SK-N-SH (cell line): ENCODE data around the gene PHF21B. TPM values are rescaled to one million over a fixed set of nuclear protein-coding genes. Genes with fewer than 3 reads are reported as not detected.

ENCODE experiments used
- CTCF ChIA-PET: fragments of 300-600, 350-600 bp; formaldehyde crosslinking; extraction: SDS; loops from one replicate; lab custom pipeline; 2021; lab: Yijun Ruan, JAX
- POLR2A ChIA-PET: fragments of 350-600 bp; sonication (Branson Sonifier 250); formaldehyde crosslinking; extraction: SDS; loops from one replicate; lab custom pipeline; 2020; ENCODE audit warnings: antibody characterized with exemption, inconsistent platforms; lab: Yijun Ruan, JAX
- DNase-seq: peaks from one replicate; pipeline ENCODE4 v3.0.0; 2012
- H2AFZ ChIP-seq: fragments of 200-600 bp; sonication (generic); 2 replicates; pipeline ENCODE4 v1.8.1; 2016; ENCODE audit warnings: antibody characterized with exemption, mild to moderate bottlenecking, low read depth
- H3F3A ChIP-seq: fragments of 200-600 bp; sonication (generic); replicated peaks from 2 replicates; pipeline ENCODE3; 2016; ENCODE audit warnings: antibody characterized with exemption, mild to moderate bottlenecking; ENCODE audit not compliant: insufficient read depth
- H3K27ac ChIP-seq, 2 experiments: fragments of 200-500 bp in 1 of 2; fragments of 200-600 bp in 1 of 2; sonication (Bioruptor generic) in 1 of 2; sonication (generic), shearing (Covaris generic) in 1 of 2; 2 replicates each; pipeline versions ENCODE4 v1.5.1 to v1.6.1; 2014 to 2016; ENCODE audit warnings: low read depth in 2 of 2, inconsistent platforms in 1 of 2, low read length in 1 of 2, mild to moderate bottlenecking in 1 of 2, mixed read lengths in 1 of 2
- H3K27me3 ChIP-seq: fragments of 200-600 bp; sonication (generic), shearing (Covaris generic); 2 replicates; pipeline ENCODE4 v1.6.1; 2016; ENCODE audit warnings: mixed run types; ENCODE audit not compliant: insufficient read depth
- H3K36me3 ChIP-seq, 2 experiments: fragments of 200-500 bp in 1 of 2; fragments of 200-600 bp in 1 of 2; sonication (Bioruptor generic) in 1 of 2; sonication (generic) in 1 of 2; replicated peaks in 1 of 2; 2 replicates each; pipeline versions ENCODE3 to v1.5.1; 2014 to 2016; ENCODE audit warnings: low read length in 1 of 2, mild to moderate bottlenecking in 1 of 2; ENCODE audit not compliant: insufficient read depth in 2 of 2, control insufficient read depth in 1 of 2
- H3K4me1 ChIP-seq, 2 experiments: fragments of 200-500 bp in 1 of 2; fragments of 200-600 bp in 1 of 2; sonication (Bioruptor generic) in 1 of 2; sonication (generic), shearing (Covaris generic) in 1 of 2; 2 replicates each; pipeline versions ENCODE4 v1.5.1 to v1.6.1; 2014 to 2016; ENCODE audit warnings: low read depth in 1 of 2, low read length in 1 of 2, mixed run types in 1 of 2; ENCODE audit not compliant: insufficient read depth in 2 of 2, control insufficient read depth in 1 of 2
- H3K4me2 ChIP-seq: fragments of 200-600 bp; sonication (generic), shearing (Covaris generic); 2 replicates; pipeline ENCODE4 v1.6.1; 2017; ENCODE audit warnings: mixed run types
- H3K4me3 ChIP-seq, 2 experiments: fragments of 200-500 bp in 1 of 2; fragments of 200-600 bp in 1 of 2; sonication (Bioruptor generic) in 1 of 2; sonication (generic), shearing (Covaris generic) in 1 of 2; 2 replicates each; pipeline versions ENCODE4 v1.5.1 to v1.8.1; 2014 to 2016; ENCODE audit warnings: low read depth in 2 of 2, inconsistent platforms in 1 of 2, low read length in 1 of 2, mild to moderate bottlenecking in 1 of 2, mixed read lengths in 1 of 2, moderate library complexity in 1 of 2
- H3K79me2 ChIP-seq: fragments of 200-600 bp; sonication (generic); 2 replicates; pipeline ENCODE4 v1.8.1; 2017; ENCODE audit warnings: mild to moderate bottlenecking; ENCODE audit not compliant: insufficient read depth
- H3K9ac ChIP-seq: fragments of 200-600 bp; sonication (generic); 2 replicates; pipeline ENCODE4 v1.6.1; 2017; ENCODE audit warnings: mixed run types
- H3K9me2 ChIP-seq: fragments of 200-600 bp; sonication (generic); 2 replicates; pipeline ENCODE4 v1.6.1; 2017; ENCODE audit warnings: mixed run types
- H3K9me3 ChIP-seq: fragments of 200-600 bp; sonication (generic); 2 replicates; pipeline ENCODE4 v1.6.1; 2017; ENCODE audit warnings: mixed run types, mild to moderate bottlenecking, moderate library complexity
- H4K20me1 ChIP-seq: fragments of 200-600 bp; sonication (generic); 2 replicates; pipeline ENCODE4 v1.6.1; 2017; ENCODE audit warnings: mild to moderate bottlenecking, mixed run types; ENCODE audit not compliant: insufficient read depth
- CHD2 ChIP-seq: fragments of 150-350 bp; IDR thresholded peaks from 2 replicates; pipeline ENCODE4 v1.6.1; 2018; ENCODE audit warnings: low read length; ENCODE audit not compliant: partially characterized antibody
- ELF1 ChIP-seq: IDR thresholded peaks from 2 replicates; pipeline ENCODE4 v1.4.0; 2012
- EP300 ChIP-seq, 2 experiments: IDR thresholded peaks; 2 replicates each; pipeline versions ENCODE4 v1.4.0 to v1.6.1; 2012; ENCODE audit warnings: borderline replicate concordance in 1 of 2, low read depth in 1 of 2, low read length in 1 of 2
- FOSL2 ChIP-seq: IDR thresholded peaks from 2 replicates; pipeline ENCODE4 v1.4.0; 2012; ENCODE audit warnings: low read depth, mild to moderate bottlenecking, moderate library complexity, borderline replicate concordance
- JUND ChIP-seq: IDR thresholded peaks from 2 replicates; pipeline ENCODE4 v1.4.0; 2012
- MAX ChIP-seq: IDR thresholded peaks from 2 replicates; pipeline ENCODE4 v1.4.0; 2012; ENCODE audit warnings: low read depth
- MXI1 ChIP-seq: IDR thresholded peaks from 2 replicates; pipeline ENCODE4 v1.6.1; 2012; ENCODE audit warnings: mild to moderate bottlenecking, low read depth, low read length, improper control_type of control experiment
- NFIC ChIP-seq: IDR thresholded peaks from 2 replicates; pipeline ENCODE4 v1.4.0; 2012; ENCODE audit warnings: borderline replicate concordance
- NRF1 ChIP-seq: IDR thresholded peaks from 2 replicates; pipeline ENCODE4 v1.6.1; 2012; ENCODE audit warnings: low read depth, mild to moderate bottlenecking, low read length
- POLR2AphosphoS5 ChIP-seq: IDR thresholded peaks from 2 replicates; pipeline ENCODE4 v1.6.1; 2012; ENCODE audit warnings: low read depth, low read length
- RAD21 ChIP-seq: IDR thresholded peaks from 2 replicates; pipeline ENCODE4 v1.6.1; 2012; ENCODE audit warnings: mild to moderate bottlenecking, low read length
- RCOR1 ChIP-seq: fragments of 150-350 bp; IDR thresholded peaks from 2 replicates; pipeline ENCODE4 v1.6.1; 2017; ENCODE audit warnings: antibody characterized with exemption, low read length
- REST ChIP-seq: IDR thresholded peaks from 2 replicates; pipeline ENCODE4 v1.6.1; 2012; ENCODE audit warnings: mild to moderate bottlenecking, low read depth, low read length, moderate library complexity
- RXRA ChIP-seq: IDR thresholded peaks from 2 replicates; pipeline ENCODE4 v1.4.0; 2012; ENCODE audit warnings: low read depth, mild to moderate bottlenecking, borderline replicate concordance
- SIN3A ChIP-seq: IDR thresholded peaks from 2 replicates; pipeline ENCODE4 v1.6.1; 2012; ENCODE audit warnings: low read depth, mild to moderate bottlenecking, low read length, moderate library complexity, borderline replicate concordance
- SMC3 ChIP-seq: IDR thresholded peaks from 2 replicates; pipeline ENCODE4 v1.6.1; 2012; ENCODE audit warnings: low read depth, low read length, improper control_type of control experiment
- TEAD4 ChIP-seq: IDR thresholded peaks from 2 replicates; pipeline ENCODE4 v1.4.0; 2012; ENCODE audit warnings: mild to moderate bottlenecking, borderline replicate concordance; ENCODE audit not compliant: insufficient read depth
- YY1 ChIP-seq: IDR thresholded peaks from 2 replicates; pipeline ENCODE4 v1.4.0; 2012; ENCODE audit warnings: low read depth, mild to moderate bottlenecking
- ZBTB33 ChIP-seq: IDR thresholded peaks from 2 replicates; pipeline ENCODE4 v1.4.0; 2012; ENCODE audit warnings: low read depth, borderline replicate concordance
- WGBS: methylation state at CpG from one replicate; pipeline ENCODE4 v1.1.6; 2017; ENCODE audit warnings: low lambda C conversion rate; 5-methylcytosine and 5-hydroxymethylcytosine counted together
- polyA plus RNA-seq, 3 experiments: library from polyadenylated mRNA; depleted of rRNA; stranded (reverse); fragments of >200 nt; gene quantifications; 2 replicates each; pipeline ENCODE4 v1.2.3, GENCODE V29; 2012
- TF ChIP-seq, protein P1 (sequence below): IDR thresholded peaks from 2 replicates; pipeline ENCODE4; 2012

Gene PHF21B
- polyA plus RNA-seq, 1 of the 3 experiments (the other 2 are of a cell fraction): 0.76 TPM

DNA sequence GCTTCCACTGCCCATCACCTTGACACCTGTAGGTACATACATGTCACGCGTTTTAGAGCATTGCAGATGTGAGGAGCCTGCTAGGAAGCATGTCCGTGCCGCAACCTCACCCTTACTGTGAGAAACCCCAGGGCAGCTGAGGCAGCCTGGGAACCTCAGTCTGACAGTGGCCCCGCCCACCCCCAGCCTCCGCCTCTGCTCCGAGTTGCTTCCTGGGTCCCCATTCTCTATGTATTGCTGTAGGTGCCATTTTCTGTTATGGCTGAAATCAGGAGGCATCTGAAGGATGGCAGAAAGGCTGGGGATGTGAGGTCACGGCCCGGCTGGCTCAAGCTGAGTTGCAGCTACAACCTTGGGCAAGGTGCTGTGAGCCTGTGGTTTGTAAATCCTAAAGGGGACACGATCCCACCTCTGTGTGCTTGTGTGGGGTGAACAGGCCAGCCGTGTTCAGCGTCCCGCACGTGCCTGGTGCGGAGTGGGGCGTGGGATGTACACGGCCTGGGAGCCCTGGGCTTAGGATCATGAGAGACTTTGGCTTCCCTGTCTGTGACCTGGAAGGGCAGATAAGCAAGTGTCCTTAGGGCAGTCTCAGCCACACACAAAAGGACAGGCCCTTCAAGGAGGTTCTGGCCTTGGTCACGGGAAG is 102.7 kb downstream of the PHF21B start:
- Histone ChIP-seq H4K20me1 (no peaks in the 10 kb centered on the region), H3K9me3 (no peaks in the 10 kb centered on the region), H3K9me2 (no peaks in the 10 kb centered on the region), H3F3A (no peaks in the 10 kb centered on the region), H3K4me1 (peaks cover 0 to 5% of the 10 kb centered on the region in 2 experiments; a peak in 1 of 4 replicates), H3K27ac (no peak overlapping the region), H3K36me3 (no peaks in the 10 kb centered on the region), H3K9ac (no peak overlapping the region), H3K4me3 (no peak overlapping the region), H3K4me2 (no peak overlapping the region), H3K79me2 (no peaks in the 10 kb centered on the region), H2AFZ (no peak overlapping the region), H3K27me3 (no peaks in the 10 kb centered on the region)
- 81% methylated on average over 14 of the region's 18 CpGs for WGBS
- TF ChIP-seq ELF1: no peak
- TF ChIP-seq, protein P1, sequence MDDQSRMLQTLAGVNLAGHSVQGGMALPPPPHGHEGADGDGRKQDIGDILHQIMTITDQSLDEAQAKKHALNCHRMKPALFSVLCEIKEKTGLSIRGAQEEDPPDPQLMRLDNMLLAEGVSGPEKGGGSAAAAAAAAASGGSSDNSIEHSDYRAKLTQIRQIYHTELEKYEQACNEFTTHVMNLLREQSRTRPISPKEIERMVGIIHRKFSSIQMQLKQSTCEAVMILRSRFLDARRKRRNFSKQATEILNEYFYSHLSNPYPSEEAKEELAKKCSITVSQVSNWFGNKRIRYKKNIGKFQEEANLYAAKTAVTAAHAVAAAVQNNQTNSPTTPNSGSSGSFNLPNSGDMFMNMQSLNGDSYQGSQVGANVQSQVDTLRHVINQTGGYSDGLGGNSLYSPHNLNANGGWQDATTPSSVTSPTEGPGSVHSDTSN: no peak
- no peak for TF ChIP-seq TEAD4
- TF ChIP-seq FOSL2: no peak
- TF ChIP-seq REST: no peak
- no peak for TF ChIP-seq CHD2
- TF ChIP-seq NRF1: no peak
- TF ChIP-seq MXI1: no peak
- TF ChIP-seq RXRA: no peak
- TF ChIP-seq SIN3A: no peak
- TF ChIP-seq YY1: no peak
- DNase-seq: no peak
- CTCF ChIA-PET: interaction anchor here (1.5 kb wide), 1 partner anchor 9 kb away, joined by 3 read pairs; no protein-coding TSS in a partner anchor
- POLR2A ChIA-PET: no interaction called here

- WGBS: 83% methylated on average over 15 of the region's 21 CpGs
- H2AFZ ChIP-seq: no peak overlapping the region
- no peak overlapping the region for H3K9ac ChIP-seq
- H3K79me2 ChIP-seq: no peaks in the 10 kb centered on the region
- H4K20me1 ChIP-seq: no peaks in the 10 kb centered on the region
- peaks cover 0 to 5% of the 10 kb centered on the region in 2 experiments; a peak in 1 of 4 replicates for H3K4me1 ChIP-seq
- no peak overlapping the region for H3K4me3 ChIP-seq
- no peaks in the 10 kb centered on the region for H3K9me2 ChIP-seq
- DNase-seq: no peak
- H3F3A ChIP-seq: no peaks in the 10 kb centered on the region
- ChIA-PET CTCF (no interaction called here), POLR2A (no interaction called here)
- H3K27ac ChIP-seq: no peak overlapping the region
- no peaks in the 10 kb centered on the region for H3K36me3 ChIP-seq
- H3K27me3 ChIP-seq: no peaks in the 10 kb centered on the region
- H3K4me2 ChIP-seq: no peak overlapping the region
- H3K9me3 ChIP-seq: peaks cover 3% of the 10 kb centered on the region; the same call in 1 of the 2 replicates
- TF ChIP-seq RCOR1: no peak
- no peak for TF ChIP-seq JUND
- TF ChIP-seq, protein P1: no peak
- no peak for TF ChIP-seq EP300 (IDR thresholded peaks at IDR 0.05; ENCODE audit: borderline replicate concordance in 1 of 2, low read depth in 1 of 2, low read length in 1 of 2)
- TF ChIP-seq RAD21: no peak
- no peak for TF ChIP-seq ZBTB33
- no peak for TF ChIP-seq MAX
- TF ChIP-seq NFIC: no peak
- TF ChIP-seq CHD2: no peak
- no peak for TF ChIP-seq SMC3
- TF ChIP-seq POLR2AphosphoS5: no peak
These were observed 103.4 kb downstream of the PHF21B start for GRCh38 chr22:44906248-44906936.
